GM23338 (cell line): ENCODE results near the gene MEF2A. TPM values are rescaled to one million over a fixed set of nuclear protein-coding genes. Genes with fewer than 3 reads are reported as not detected.

Experiments
- ATAC-seq: fragments of 200-7000 bp; cut with Tn5 transposase; 3 replicates; pipeline ENCODE4 v1.9.1; 2020
- DNase-seq: peaks from one replicate; pipeline ENCODE4 v3.0.0-alpha.2; 2015; ENCODE audit warnings: low spot score
- H2AFZ ChIP-seq: fragments of 200-600 bp; sonication (generic); 2 replicates; pipeline ENCODE4 v1.8.0; 2016; ENCODE audit warnings: antibody characterized with exemption, mild to moderate bottlenecking, moderate library complexity
- H3F3A ChIP-seq: fragments of 200-600 bp; sonication (generic); replicated peaks from 2 replicates; pipeline ENCODE4 v1.8.0; 2017; ENCODE audit warnings: antibody characterized with exemption, mixed run types, low read depth
- H3K27ac ChIP-seq: fragments of 200-600 bp; sonication (generic); 2 replicates; pipeline ENCODE4 v1.6.1; 2016; ENCODE audit warnings: low read depth
- H3K27me3 ChIP-seq: fragments of 200-600 bp; sonication (generic); 2 replicates; pipeline ENCODE4 v1.8.0; 2016; ENCODE audit warnings: mild to moderate bottlenecking, mixed run types, moderate library complexity; ENCODE audit not compliant: insufficient read depth
- H3K36me3 ChIP-seq: fragments of 200-600 bp; sonication (generic); 2 replicates; pipeline ENCODE4 v1.8.0; 2016; ENCODE audit warnings: mild to moderate bottlenecking; ENCODE audit not compliant: insufficient read depth
- H3K4me1 ChIP-seq: fragments of 200-600 bp; sonication (generic); 2 replicates; pipeline ENCODE4 v1.8.0; 2016; ENCODE audit warnings: mild to moderate bottlenecking, moderate library complexity; ENCODE audit not compliant: insufficient read depth
- H3K4me2 ChIP-seq: fragments of 200-600 bp; sonication (generic); 2 replicates; pipeline ENCODE4 v1.7.1; 2017; ENCODE audit warnings: mixed run types
- H3K4me3 ChIP-seq: fragments of 200-600 bp; sonication (generic); 2 replicates; pipeline ENCODE4 v1.6.1; 2016; ENCODE audit warnings: mixed run types
- H3K79me2 ChIP-seq: fragments of 200-600 bp; sonication (generic); replicated peaks from 2 replicates; pipeline ENCODE4 v1.8.0; 2017; ENCODE audit warnings: mild to moderate bottlenecking; ENCODE audit not compliant: insufficient read depth
- H3K9me2 ChIP-seq: fragments of 200-600 bp; sonication (generic); 2 replicates; pipeline ENCODE4 v1.8.0; 2017; ENCODE audit not compliant: insufficient read depth
- H4K20me1 ChIP-seq: fragments of 200-600 bp; sonication (generic); replicated peaks from 2 replicates; pipeline ENCODE4 v1.8.0; 2017; ENCODE audit warnings: mild to moderate bottlenecking; ENCODE audit not compliant: insufficient read depth
- H3K27ac Mint-ChIP-seq: 2 replicates; pipeline ENCODE4 v1.8.0; 2020; ENCODE audit warnings: inconsistent platforms, mild to moderate bottlenecking, moderate library complexity, mixed read lengths
- H3K27me3 Mint-ChIP-seq: 3 replicates; pipeline ENCODE4 v1.8.0; 2022; ENCODE audit warnings: low read depth, mild to moderate bottlenecking, moderate library complexity, mixed read lengths, inconsistent platforms; ENCODE audit not compliant: insufficient read depth, poor library complexity
- H3K36me3 Mint-ChIP-seq: 3 replicates; pipeline ENCODE4 v1.8.0; 2021; ENCODE audit warnings: low read depth, mild to moderate bottlenecking, inconsistent platforms, moderate library complexity, mixed read lengths
- H3K4me1 Mint-ChIP-seq: 3 replicates; pipeline ENCODE4 v1.8.0; 2020; ENCODE audit warnings: mild to moderate bottlenecking, inconsistent platforms, mixed read lengths
- H3K4me3 Mint-ChIP-seq: 3 replicates; pipeline ENCODE4 v1.8.0; 2021; ENCODE audit warnings: moderate library complexity, mild to moderate bottlenecking, inconsistent platforms, mixed read lengths
- H3K9me3 Mint-ChIP-seq: 3 replicates; pipeline ENCODE4 v1.8.0; 2020; ENCODE audit warnings: moderate library complexity, mild to moderate bottlenecking, inconsistent platforms, mixed read lengths
- CREB1 ChIP-seq: fragments of 250-450 bp; sonication (Bioruptor Pico); IDR thresholded peaks from 2 replicates; pipeline ENCODE4 v1.5.0; 2020; ENCODE audit warnings: low read depth, mild to moderate bottlenecking, moderate library complexity
- CTCF ChIP-seq, 2 experiments: fragments of 200-600 bp in 1 of 2; sonication (generic) in 1 of 2; conservative IDR thresholded peaks; 2 replicates each; pipeline versions ENCODE4 v1.5.1 to v1.6.1; 2016 to 2017; ENCODE audit warnings: antibody characterized with exemption in 2 of 2, low read depth in 2 of 2, mild to moderate bottlenecking in 2 of 2, moderate library complexity in 1 of 2
- ETS1 ChIP-seq: IDR thresholded peaks from 2 replicates; pipeline ENCODE4 v1.6.1; 2016; ENCODE audit warnings: antibody characterized with exemption
- EZH2 ChIP-seq: fragments of 200-600 bp; sonication (generic); IDR thresholded peaks from one replicate; pipeline ENCODE4 v1.8.0; 2017; ENCODE audit warnings: antibody characterized with exemption, mild to moderate bottlenecking, low read depth; ENCODE audit not compliant: unreplicated experiment
- EZH2phosphoT487 ChIP-seq: fragments of 200-600 bp; sonication (generic); IDR thresholded peaks from one replicate; pipeline ENCODE4 v1.8.1; 2018; ENCODE audit warnings: antibody characterized with exemption; ENCODE audit not compliant: unreplicated experiment
- JUNB ChIP-seq: IDR thresholded peaks from one replicate; pipeline ENCODE4 v1.6.1; 2016; ENCODE audit warnings: antibody characterized with exemption; ENCODE audit not compliant: unreplicated experiment
- NANOG ChIP-seq: IDR thresholded peaks from 2 replicates; pipeline ENCODE4 v1.6.1; 2016; ENCODE audit warnings: antibody characterized with exemption, borderline replicate concordance
- POLR2AphosphoS5 ChIP-seq: IDR thresholded peaks from 2 replicates; pipeline ENCODE4 v1.6.1; 2016; ENCODE audit warnings: antibody characterized with exemption, low read depth
- REST ChIP-seq: IDR thresholded peaks from one replicate; pipeline ENCODE4 v1.6.1; 2018; ENCODE audit warnings: antibody characterized with exemption; ENCODE audit not compliant: unreplicated experiment
- STAT1 ChIP-seq: IDR thresholded peaks from one replicate; pipeline ENCODE4 v1.6.1; 2016; ENCODE audit warnings: antibody characterized with exemption; ENCODE audit not compliant: unreplicated experiment
- ZNF114 ChIP-seq: fragments of 250-450 bp; sonication (Bioruptor Pico); IDR thresholded peaks from 2 replicates; pipeline ENCODE4 v1.5.0; 2020; ENCODE audit warnings: mild to moderate bottlenecking, moderate library complexity
- ZNF331 ChIP-seq: fragments of 250-450 bp; sonication (Bioruptor Pico); IDR thresholded peaks from 2 replicates; pipeline ENCODE4 v1.5.0; 2020; ENCODE audit warnings: low read depth, mild to moderate bottlenecking, moderate library complexity
- polyA plus RNA-seq: library from polyadenylated mRNA; unstranded; fragments of >200 nt; fragmentation: Nextera tagmentation; extraction: Ambion mirVana; gene quantifications from 2 replicates; pipeline ENCODE4 v1.2.1, GENCODE V29; 2016
- total RNA-seq: library from RNA; depleted of rRNA; stranded (reverse); fragments of >200 nt; shearing (Covaris generic); gene quantifications from 2 replicates; pipeline ENCODE4 v1.2.3, GENCODE V29; 2014

The MEF2A gene
- total and polyA plus RNA-seq, 2 experiments from 2014 or later: 20.3 to 42.3 TPM

DNA sequence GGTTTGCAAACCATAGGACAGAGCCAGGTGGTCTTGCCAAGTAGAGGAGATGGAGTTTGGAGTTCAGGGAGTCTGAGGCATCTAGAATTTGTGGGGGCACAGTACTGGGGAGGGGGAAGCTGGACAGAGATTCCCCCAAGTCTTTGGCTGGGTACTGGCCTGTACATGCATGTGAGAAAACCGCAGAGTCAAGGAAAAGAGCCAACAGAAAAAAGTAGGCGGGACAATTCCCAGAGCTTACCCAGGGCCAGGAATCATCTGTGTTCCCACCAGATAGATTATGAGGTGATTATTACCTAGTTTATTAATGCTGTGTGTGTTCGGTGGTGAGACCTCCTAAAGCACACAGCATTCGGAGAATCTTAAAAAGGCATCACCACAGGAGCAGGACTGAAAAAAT lies 156.1 kb downstream of the MEF2A start (continued):
- no peak for TF ChIP-seq STAT1
- no peak for TF ChIP-seq ETS1
- no peak for TF ChIP-seq CTCF (conservative IDR thresholded peaks at IDR 0.05; ENCODE audit: low read depth in 2 of 2)
- TF ChIP-seq POLR2AphosphoS5: no peak
- TF ChIP-seq JUNB: no peak

- Mint-ChIP-seq H3K9me3 (peaks cover 9% of the 10 kb centered on the region; the same call in 2 of the 3 replicates), H3K36me3 (peaks cover 31% of the 10 kb centered on the region), H3K4me3 (no peak overlapping the region), H3K27ac (no peak overlapping the region), H3K27me3 (peaks cover 2% of the 10 kb centered on the region), H3K4me1 (peaks cover 13% of the 10 kb centered on the region)
- peaks cover 3% of the 10 kb centered on the region; the same call in 1 of the 2 replicates for H3K4me1 ChIP-seq
- peaks cover 11% of the 10 kb centered on the region for H3K9me2 ChIP-seq
- H3K36me3 ChIP-seq: no peaks in the 10 kb centered on the region
- no peaks in the 10 kb centered on the region for H3F3A ChIP-seq
- ATAC-seq (no peak), DNase-seq (no peak)
- H3K4me3 ChIP-seq: no peak overlapping the region
- H3K27ac ChIP-seq: no peak overlapping the region
- H4K20me1 ChIP-seq: no peaks in the 10 kb centered on the region
- H3K79me2 ChIP-seq: no peaks in the 10 kb centered on the region
- no peaks in the 10 kb centered on the region for H3K27me3 ChIP-seq
- H3K4me2 ChIP-seq: no peak overlapping the region
- H2AFZ ChIP-seq: no peak overlapping the region
- TF ChIP-seq EZH2phosphoT487 (no peak), POLR2AphosphoS5 (no peak), REST (no peak), CREB1 (CRISPR knock-in tag) (no peak), ZNF114 (CRISPR knock-in tag) (no peak), ZNF331 (CRISPR knock-in tag) (no peak), JUNB (no peak), EZH2 (no peak), NANOG (no peak), CTCF (conservative IDR thresholded peaks at IDR 0.05; ENCODE audit: low read depth in 2 of 2) (no peak), STAT1 (no peak), ETS1 (no peak)
These were observed 156.6 kb downstream of the MEF2A start for GRCh38 chr15:99722406-99722805.
